ENCODE results near the gene C1QTNF7. TPM values are rescaled to one million over a fixed set of nuclear protein-coding genes. Genes with fewer than 3 reads are reported as not detected.

The C1QTNF7 gene
- total and polyA plus RNA-seq, 2 of the 13 experiments (the other 11 are each of a cell fraction or from before 2014, with no cell fraction given): not detected

DNA sequence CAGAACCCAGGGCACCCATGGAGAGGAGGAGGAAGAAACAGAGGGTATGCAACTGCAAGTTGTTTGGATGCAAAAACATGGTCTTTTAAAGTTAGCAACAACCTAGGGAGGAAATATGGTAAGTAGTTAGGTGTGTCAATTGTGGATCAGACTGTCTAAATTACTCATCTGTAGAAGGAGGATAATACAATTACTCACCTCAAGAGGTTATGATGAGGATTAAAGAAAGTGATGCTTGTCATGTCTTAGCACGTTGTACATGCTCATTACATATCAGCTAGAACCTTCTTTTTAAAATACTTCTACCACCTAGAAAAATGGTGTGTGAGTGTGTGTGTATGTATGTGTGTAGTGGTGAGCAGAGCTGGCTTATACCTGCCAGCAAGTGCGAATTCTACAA is 2.3 kb upstream of the C1QTNF7 start (continued):
- TF ChIP-seq DMAP1 (CRISPR knock-in tag; IDR thresholded peaks at IDR 0.05): no peak
- no peak for TF ChIP-seq RXRB (CRISPR knock-in tag; IDR thresholded peaks at IDR 0.05; ENCODE audit: borderline replicate concordance)
- no peak for TF ChIP-seq PLRG1 (conservative IDR thresholded peaks at IDR 0.05)
- no peak for TF ChIP-seq U2AF2 (IDR thresholded peaks at IDR 0.05; ENCODE audit: low read depth, low read length)

DNA sequence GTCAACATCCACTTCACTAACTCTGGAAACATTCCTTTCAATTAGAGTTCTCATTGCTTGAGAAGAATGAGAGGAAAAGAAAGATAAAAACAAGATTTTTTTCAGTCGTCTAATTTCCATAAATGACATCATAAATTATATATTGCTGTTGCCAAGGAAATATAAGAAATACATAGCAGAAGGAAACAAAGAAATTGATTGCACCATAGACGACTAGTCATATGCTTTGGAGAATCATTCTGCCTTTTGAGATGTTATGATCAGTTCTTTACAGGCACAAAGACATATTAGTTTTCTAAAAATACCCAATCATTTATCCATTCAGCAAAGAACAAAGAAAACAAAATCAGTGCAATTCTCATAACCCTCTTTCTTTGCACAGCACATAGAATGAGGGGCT is 672 bp upstream of the C1QTNF7 start:
- no peak overlapping the region for H3K27ac ChIP-seq (ENCODE audit: extremely low read length, insufficient read depth, low read length)
- no peaks in the 10 kb centered on the region for H3K36me3 ChIP-seq (replicated peaks in 1 of 2; ENCODE audit: control insufficient read depth in 1 of 2, insufficient read depth in 2 of 2, low read length in 2 of 2)
- H2AFZ ChIP-seq (ENCODE audit: low read length): no peak overlapping the region
- TF ChIP-seq ATF7 (IDR thresholded peaks at IDR 0.05) (0 out of 2 replicates have a peak, but pooled peaks have one; percentile 48), ATF7 (CRISPR knock-in tag; IDR thresholded peaks at IDR 0.05) (no peak)
- TF ChIP-seq, protein P1, sequence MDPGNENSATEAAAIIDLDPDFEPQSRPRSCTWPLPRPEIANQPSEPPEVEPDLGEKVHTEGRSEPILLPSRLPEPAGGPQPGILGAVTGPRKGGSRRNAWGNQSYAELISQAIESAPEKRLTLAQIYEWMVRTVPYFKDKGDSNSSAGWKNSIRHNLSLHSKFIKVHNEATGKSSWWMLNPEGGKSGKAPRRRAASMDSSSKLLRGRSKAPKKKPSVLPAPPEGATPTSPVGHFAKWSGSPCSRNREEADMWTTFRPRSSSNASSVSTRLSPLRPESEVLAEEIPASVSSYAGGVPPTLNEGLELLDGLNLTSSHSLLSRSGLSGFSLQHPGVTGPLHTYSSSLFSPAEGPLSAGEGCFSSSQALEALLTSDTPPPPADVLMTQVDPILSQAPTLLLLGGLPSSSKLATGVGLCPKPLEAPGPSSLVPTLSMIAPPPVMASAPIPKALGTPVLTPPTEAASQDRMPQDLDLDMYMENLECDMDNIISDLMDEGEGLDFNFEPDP (CRISPR knock-in tag; conservative IDR thresholded peaks at IDR 0.05): no peak
- no peaks in the 10 kb centered on the region for H4K20me1 ChIP-seq (ENCODE audit: insufficient read depth, low read length)
- no peaks in the 10 kb centered on the region for H3K9me3 ChIP-seq (ENCODE audit: low read length)
- CTCF ChIA-PET (ENCODE audit: low intra/inter-chr PET ratio, low total read pairs): no interaction called here
- no peak overlapping the region for H3K4me3 ChIP-seq (replicated peaks in 1 of 3; ENCODE audit: insufficient read depth in 1 of 3, low read depth in 2 of 3, low read length in 3 of 3)
- no peaks in the 10 kb centered on the region for H3K27me3 ChIP-seq (ENCODE audit: control insufficient read depth in 1 of 2, insufficient read depth in 2 of 2, low read length in 2 of 2)
- intact Hi-C loops (cut with micrococcal nuclease; ENCODE audit: unreplicated experiment): no loop called here
- ATAC-seq (no peak), FAIRE-seq (no peak), DNase-seq (ENCODE audit: low spot score) (no peak)
- no peaks in the 10 kb centered on the region for H3K4me1 ChIP-seq (ENCODE audit: insufficient read depth, low read length)
- 3% methylated on average over 2 of the region's 2 CpGs for WGBS (ENCODE audit: low lambda C conversion rate)
- in situ Hi-C loops (cut with HindIII; ENCODE audit: extremely low pct_ligation_motif_present, low pct_unique_long_range_greater_than_20kb): no loop called here
- no peak overlapping the region for H3K9ac ChIP-seq (ENCODE audit: insufficient read depth, low read depth, low read length)
- no peak overlapping the region for H3K4me2 ChIP-seq (ENCODE audit: low read depth, low read length)
- H3K79me2 ChIP-seq (ENCODE audit: insufficient read depth, low read length): no peaks in the 10 kb centered on the region
- POLR2A ChIA-PET: no interaction called here
- no TSS peak for BruUV-seq (replicated peaks)

DNA sequence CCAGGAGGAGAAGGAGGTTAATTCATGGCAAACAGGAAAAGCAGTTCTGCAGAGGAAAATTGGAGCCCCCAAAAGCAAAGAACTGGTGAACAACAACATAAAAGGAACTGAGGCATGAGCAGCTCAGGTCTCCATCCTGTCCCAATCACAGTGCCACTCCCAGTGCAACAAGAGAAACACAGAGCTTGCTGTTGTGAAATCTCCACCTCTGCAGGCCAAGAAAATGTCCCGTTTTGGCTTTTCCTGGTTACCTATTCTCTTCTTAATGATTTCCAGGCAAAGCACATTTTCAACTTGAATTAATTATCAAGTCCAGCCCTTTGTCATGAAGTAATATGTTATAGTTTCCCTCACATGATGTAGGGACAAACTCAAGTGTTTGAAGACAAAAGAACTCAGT is 778 bp downstream of the C1QTNF7 start:
- FAIRE-seq (no peak), ATAC-seq (no peak), DNase-seq (ENCODE audit: low spot score) (no peak)
- Histone ChIP-seq H3K4me1 (ENCODE audit: insufficient read depth, low read length) (no peaks in the 10 kb centered on the region), H2AFZ (ENCODE audit: low read length) (no peak overlapping the region), H3K36me3 (replicated peaks in 1 of 2; ENCODE audit: control insufficient read depth in 1 of 2, insufficient read depth in 2 of 2, low read length in 2 of 2) (no peaks in the 10 kb centered on the region), H3K27ac (ENCODE audit: extremely low read length, insufficient read depth, low read length) (no peak overlapping the region), H3K4me2 (ENCODE audit: low read depth, low read length) (no peak overlapping the region), H3K79me2 (ENCODE audit: insufficient read depth, low read length) (no peaks in the 10 kb centered on the region), H3K9ac (ENCODE audit: insufficient read depth, low read depth, low read length) (no peak overlapping the region), H4K20me1 (ENCODE audit: insufficient read depth, low read length) (no peaks in the 10 kb centered on the region), H3K9me3 (ENCODE audit: low read length) (no peaks in the 10 kb centered on the region), H3K27me3 (ENCODE audit: control insufficient read depth in 1 of 2, insufficient read depth in 2 of 2, low read length in 2 of 2) (no peaks in the 10 kb centered on the region), H3K4me3 (replicated peaks in 1 of 3; ENCODE audit: insufficient read depth in 1 of 3, low read depth in 2 of 3, low read length in 3 of 3) (no peak overlapping the region)
- no peak for TF ChIP-seq ARNT (IDR thresholded peaks at IDR 0.05)
- TF ChIP-seq, protein P2, sequence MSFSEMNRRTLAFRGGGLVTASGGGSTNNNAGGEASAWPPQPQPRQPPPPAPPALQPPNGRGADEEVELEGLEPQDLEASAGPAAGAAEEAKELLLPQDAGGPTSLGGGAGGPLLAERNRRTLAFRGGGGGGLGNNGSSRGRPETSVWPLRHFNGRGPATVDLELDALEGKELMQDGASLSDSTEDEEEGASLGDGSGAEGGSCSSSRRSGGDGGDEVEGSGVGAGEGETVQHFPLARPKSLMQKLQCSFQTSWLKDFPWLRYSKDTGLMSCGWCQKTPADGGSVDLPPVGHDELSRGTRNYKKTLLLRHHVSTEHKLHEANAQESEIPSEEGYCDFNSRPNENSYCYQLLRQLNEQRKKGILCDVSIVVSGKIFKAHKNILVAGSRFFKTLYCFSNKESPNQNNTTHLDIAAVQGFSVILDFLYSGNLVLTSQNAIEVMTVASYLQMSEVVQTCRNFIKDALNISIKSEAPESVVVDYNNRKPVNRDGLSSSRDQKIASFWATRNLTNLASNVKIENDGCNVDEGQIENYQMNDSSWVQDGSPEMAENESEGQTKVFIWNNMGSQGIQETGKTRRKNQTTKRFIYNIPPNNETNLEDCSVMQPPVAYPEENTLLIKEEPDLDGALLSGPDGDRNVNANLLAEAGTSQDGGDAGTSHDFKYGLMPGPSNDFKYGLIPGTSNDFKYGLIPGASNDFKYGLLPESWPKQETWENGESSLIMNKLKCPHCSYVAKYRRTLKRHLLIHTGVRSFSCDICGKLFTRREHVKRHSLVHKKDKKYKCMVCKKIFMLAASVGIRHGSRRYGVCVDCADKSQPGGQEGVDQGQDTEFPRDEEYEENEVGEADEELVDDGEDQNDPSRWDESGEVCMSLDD (CRISPR knock-in tag; IDR thresholded peaks at IDR 0.05; ENCODE audit: borderline replicate concordance): no peak
- no peak for TF ChIP-seq HOXA3 (CRISPR knock-in tag; IDR thresholded peaks at IDR 0.05)
- intact Hi-C loops (cut with micrococcal nuclease; ENCODE audit: unreplicated experiment) (no loop called here), in situ Hi-C loops (cut with HindIII; ENCODE audit: extremely low pct_ligation_motif_present, low pct_unique_long_range_greater_than_20kb) (no loop called here)
- ChIA-PET POLR2A (no interaction called here), CTCF (ENCODE audit: low intra/inter-chr PET ratio, low total read pairs) (no interaction called here)
- 20% methylated on average over 1 of the region's 1 CpG for WGBS (ENCODE audit: low lambda C conversion rate)
- BruUV-seq (replicated peaks): no TSS peak
